Measurements from ENCODE around the gene CPNE5.

CPNE5 gene

DNA sequence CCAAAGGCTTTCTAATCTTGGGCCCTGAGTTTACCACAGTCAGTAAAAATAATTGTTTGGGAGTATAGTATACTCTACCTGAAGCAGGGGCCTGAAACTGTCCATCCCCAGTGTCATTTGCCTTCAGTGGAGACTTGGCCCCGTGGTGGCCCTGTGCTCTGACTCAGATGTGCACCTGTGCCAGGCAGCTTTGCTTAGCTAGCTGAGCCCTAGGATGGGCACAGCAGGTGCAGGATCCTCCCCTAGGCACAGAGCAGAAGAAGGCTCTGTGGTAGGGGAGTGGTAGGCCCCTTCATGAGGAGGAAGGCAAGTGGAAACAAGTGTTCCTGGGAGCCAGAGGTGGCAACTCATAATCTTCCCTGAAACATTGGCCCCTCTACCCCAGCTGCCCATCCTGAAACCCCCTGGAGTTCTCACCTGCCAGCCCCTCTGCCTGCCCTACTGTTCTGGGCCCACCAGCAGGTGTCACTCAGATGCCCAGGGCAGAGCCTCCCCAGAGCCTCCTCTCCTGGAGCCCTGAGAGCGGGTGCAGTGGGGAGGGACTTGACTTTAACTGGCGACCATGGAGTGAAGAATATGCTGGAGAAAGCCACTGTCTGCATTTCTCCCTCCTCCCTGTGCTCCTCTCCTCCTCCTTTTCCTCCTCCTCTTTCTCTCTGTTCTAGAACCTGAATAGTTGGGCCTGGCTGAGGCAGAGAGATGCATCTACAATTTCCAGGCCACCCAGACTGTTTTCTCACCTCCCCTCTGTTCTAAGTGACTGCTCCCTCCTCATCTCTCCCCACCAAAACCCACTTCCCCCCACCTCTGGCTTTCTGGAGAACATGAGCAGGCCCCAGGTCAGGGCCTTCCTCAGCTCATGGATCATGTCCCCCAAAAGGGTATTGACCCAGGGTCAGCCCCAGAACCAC lies 2.9 kb downstream of the CPNE5 start:
- no peak for DNase-seq (ENCODE audit: low read depth in 2 of 3, low spot score in 1 of 3)

DNA sequence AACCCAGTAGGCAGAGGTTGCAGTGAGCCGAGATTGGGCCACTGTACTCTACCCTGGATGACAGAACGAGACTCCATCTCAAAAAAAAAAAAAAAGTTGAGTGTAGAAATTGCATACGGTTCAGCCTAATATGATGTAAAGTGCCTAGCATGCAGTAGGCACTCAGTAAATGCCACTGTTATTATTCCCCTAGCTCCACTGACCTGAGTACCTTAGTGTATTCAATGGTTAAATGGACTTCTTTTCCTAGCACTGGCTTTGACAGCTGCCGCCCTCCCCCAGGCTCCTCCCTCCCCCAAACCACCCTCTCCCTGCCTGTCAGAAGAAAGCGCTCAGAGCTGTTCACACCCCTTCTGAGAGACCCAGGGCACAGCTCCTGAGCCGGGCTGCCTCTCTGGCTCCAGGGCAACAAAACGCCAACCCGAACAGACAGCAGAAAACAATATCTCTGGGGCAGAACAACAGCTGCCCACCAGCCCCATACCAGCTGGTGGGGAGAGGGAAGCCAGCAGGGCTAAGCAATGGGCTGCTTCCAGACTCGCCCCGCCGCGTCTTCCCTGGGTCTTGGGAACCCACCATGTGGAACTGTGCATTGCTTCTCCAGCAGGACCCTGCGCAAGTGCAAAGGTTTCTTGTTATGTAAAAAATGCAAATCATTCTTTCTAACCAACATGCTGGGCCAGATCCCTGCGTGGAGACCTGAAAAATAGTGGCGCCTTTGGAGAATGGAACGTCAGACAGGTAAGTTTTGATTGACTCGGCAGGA lies 4.5 kb downstream of the CPNE5 start:
- DNase-seq (ENCODE audit: low read depth in 2 of 3, low spot score in 1 of 3), result no peak

DNA sequence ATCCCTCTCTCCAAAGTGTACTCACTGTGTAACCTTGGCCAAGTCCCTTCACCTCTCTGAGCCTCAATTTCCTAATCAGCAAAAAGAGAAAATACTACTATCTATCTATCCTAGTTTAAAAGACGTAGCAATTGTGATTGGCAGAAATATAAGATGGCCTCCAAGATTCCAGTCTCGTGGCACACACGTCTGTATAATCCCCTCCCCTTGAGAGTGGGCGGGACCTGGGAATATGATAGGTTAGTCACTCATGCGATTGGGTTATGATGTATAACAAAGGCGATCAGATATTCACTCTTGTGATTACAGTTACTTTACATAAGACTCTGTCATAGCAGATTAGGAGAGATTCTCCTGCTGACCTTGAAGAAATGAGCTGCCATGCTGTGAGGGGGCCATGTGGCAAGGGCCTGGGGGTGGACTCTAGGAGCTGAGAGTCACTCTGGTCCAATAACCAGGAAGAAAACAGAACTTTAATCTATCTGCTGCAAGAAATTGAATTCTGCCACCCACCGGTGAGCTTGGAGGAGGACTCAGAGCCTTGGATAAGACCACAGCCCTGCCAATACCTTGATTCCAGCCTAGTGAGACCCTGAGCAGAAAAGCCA lies 6.0 kb downstream of the CPNE5 start:
- no peak for DNase-seq (ENCODE audit: low read depth in 2 of 3, low spot score in 1 of 3)

DNA sequence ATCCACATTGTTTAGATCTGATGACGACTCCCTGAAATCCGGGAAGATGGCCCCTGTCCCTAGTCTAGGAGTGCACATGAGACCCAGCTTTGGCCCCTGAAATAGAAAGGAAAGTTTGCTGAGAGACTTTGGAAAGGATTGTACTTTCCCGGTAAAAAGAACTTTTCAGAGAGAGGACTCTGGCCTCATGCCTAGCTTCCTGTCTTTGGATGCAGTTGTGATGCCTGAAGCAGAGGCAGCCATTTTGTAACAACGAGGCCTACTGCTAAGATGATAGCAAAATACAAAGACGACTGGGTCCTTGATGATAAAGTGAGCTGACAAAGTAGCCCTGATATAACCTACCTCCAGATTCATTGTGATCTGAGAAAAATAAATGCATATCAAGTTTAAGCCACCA lies 6.9 kb downstream of the CPNE5 start:
- DNase-seq (ENCODE audit: low read depth in 2 of 3, low spot score in 1 of 3), result no peak

DNA sequence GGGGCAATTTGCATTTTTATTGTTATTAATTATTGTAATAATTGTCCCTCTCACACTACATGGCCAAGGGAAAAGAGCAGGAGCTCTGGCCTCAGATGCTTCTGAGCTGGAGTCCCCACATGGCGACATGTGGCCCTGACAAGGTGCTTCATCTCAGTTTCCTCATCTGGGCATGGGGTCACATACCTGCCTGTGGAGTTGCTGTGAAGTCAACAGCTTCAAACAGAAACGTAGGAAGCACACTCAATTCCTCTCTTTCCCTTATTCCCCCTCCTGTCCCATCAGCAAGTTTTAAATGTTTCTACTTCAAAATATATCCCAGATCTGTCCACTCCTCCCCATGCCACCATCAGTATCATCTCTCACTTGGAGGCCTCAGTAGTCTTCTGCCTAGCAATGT lies 8.7 kb downstream of the CPNE5 start:
- DNase-seq (ENCODE audit: low read depth in 2 of 3, low spot score in 1 of 3), result no peak

DNA sequence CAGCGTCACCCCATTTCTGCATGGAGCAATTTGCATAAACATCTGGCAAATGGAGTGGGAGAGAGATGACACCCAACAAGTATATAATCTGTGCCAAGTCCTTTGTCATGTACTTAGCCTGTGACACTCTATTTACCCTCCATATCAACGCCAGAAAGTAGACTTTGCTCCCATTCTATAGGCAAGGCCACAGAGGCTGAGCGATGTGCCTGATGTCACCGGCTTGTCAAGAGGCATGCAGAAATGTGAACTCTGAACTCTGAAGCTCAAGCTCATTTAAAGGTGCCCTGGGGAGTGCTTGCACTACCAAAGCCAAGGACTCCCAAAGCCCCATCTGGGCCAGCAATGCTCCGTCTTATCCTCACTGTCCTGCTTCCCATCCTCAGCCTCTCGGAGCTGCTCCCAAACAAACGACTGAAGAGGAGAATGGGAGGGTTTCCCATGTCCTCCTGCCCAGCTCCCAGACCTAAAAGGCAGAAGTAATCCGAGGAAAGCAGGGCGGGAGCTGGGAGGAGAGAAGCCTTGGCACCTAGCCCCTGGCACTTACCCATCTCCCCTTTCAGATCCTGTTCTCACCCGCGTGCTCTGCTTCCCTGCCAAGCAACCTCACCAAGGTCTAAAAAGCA lies 9.2 kb downstream of the CPNE5 start:
- no peak for DNase-seq (ENCODE audit: low read depth in 2 of 3, low spot score in 1 of 3)

DNA sequence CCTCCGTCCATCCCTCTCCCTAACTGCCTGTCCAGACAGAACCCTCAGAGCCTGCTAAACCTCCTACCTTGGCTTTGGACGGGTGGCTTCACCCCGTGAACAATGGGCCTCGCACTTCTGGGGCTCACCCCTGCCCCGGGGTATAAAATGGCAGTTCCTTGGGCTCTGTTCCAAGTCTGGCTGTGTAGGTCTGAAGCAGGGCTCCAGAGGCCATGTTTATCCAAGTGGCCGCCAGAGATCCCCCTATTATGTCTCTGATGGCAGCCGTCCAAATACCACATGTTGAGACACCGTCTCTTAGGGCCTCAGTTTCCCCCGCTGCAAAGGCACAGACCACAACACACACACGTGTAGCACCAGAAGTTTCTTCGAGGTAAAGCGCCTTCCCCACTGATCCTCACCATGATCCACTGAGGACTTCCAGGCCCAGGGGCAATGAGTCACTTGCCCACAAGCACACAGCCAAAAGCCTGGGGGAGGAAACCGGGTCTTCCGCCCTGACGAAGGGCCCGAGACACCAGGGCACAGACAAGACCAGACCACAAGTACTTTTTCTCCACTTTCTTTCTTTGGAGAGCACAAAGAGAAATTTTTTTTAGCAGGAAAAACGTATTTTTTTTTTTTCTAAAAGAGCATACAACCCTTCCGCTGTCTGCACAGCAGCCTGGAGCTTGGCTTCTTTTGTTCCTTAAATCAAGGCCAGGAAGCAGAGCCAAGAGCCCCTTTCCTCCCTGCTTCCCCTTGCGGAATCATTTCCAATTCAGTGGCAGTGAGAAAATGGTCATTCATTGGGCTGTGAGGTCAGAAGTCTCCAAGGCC lies 11.8 kb downstream of the CPNE5 start:
- no peak for DNase-seq (ENCODE audit: low read depth in 2 of 3, low spot score in 1 of 3)

DNA sequence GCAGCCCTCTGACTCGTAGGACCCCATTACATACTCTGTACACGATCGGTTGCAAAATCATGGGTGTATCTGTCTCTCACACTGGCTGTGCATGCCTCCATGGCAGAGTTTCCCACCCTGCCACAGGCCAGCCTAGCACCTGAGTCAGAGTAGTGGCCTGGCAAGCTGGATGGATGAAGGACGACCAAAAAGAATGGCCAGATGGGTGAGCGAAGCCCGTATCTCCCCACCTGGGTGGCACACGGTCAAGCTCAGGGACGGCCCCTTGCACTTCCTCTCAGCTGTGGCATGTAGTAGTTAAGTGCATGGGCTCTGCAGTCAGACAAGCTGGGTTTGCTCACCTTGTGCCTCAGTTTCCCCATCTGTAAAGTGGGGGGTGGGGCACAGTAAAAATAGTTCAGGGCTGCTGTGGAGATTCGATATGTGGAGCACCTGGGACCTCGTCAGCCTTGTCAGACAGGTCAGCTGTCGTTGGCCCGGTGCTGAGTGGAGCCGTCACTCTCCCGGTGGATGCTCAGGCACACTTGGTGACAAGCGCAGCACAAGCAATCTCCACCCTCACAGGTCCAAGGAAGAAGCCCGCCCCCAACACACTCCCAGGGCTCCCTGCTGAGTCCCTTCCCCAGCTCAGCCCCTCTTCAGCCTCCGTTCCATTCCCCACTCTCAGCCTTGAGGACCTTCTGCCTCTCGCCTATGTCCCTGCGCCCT lies 12.6 kb downstream of the CPNE5 start:
- no peak for DNase-seq (ENCODE audit: low read depth in 2 of 3, low spot score in 1 of 3)

DNA sequence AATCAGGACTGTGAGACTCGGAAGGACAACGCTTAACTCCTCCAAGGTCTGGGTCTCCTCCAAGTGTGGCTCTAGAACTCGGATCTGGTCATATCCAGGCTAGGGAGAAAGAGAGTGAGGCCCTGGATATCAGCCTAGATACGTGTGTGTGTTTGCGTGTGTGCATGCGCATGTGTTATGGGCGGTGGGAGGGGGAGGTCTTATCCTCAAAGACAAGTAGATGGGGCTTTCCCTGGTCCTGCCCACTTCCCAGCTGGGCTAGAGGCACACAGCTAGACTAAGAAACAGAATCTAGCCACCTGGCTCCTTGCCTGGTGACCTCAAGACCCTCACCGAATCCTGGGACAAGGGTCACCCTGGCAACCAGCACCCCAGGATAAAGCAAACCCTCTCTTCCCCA lies 13.2 kb downstream of the CPNE5 start:
- no peak for DNase-seq (ENCODE audit: low read depth in 2 of 3, low spot score in 1 of 3)

DNA sequence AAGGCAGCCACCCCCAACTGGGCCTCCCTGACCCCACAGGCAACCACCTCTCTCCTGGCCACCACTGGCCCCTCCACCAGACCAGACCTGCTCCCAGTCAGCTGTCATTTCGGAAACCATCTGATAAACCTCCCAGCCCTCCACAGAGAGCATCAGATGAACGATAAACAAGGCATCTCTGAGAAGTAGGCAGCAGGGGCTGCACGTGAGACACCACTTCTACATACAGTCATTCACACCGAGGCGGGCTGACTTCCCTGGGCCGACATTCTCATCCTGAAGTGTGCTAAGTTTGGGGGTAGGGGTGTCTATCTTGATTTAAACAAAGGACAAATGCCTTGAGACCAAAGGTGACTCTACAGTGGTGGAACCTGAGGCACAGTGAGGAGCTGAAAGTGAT lies 13.8 kb downstream of the CPNE5 start:
- DNase-seq (ENCODE audit: low read depth in 2 of 3, low spot score in 1 of 3), result no peak

DNA sequence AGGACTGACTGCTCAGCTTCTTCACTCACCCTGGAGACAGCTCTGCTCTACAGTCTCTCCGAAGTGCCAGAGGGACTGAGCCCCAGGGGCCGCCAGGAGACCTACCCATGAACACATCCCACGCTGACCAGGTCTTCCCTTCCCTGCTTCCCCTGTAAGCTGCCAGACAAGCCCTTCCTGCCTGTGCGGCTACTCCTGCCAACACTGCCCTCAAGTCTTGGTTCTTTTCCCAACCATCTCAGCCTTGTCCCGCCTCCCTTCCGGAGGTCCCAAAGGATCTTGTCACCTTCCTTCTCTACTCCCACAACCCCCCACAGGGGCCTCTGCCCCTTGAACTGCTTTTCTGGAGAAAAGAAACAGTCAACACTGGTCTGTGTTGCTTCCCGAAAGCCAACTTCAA lies 15.0 kb downstream of the CPNE5 start:
- no peak for DNase-seq (ENCODE audit: low read depth in 2 of 3, low spot score in 1 of 3)

DNA sequence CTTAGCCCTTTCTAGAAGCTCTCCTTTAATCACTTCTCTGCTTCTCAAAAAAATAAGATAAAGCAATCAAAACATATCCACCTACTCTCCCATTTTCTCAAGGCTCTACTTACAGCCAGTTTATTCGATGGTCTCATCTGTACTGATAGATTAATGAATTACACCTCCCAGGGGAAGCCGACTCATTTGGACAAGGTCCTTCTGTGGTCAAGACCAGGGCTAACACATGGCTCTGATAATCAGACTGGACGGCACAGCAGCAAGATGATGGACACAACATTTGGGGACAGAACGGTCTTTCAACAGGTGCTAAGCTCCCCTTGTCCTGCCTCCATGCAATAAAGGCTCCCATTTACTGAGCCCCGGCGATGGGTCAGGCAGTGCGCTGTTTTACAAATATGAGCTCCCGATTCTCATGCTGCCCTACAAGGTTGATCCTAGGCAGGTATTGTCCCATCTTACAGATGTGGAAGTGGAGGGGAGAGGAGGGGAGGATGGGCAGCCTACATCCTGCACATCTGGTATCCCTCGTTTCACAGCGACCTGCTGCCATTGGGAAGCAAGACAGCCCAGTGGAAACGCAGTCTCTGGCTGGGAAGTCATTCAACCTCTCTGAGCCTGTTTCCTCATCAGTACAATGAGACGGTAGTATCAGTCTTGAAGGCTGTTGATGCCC lies 15.7 kb downstream of the CPNE5 start:
- DNase-seq (ENCODE audit: low read depth in 2 of 3, low spot score in 1 of 3), result no peak

DNA sequence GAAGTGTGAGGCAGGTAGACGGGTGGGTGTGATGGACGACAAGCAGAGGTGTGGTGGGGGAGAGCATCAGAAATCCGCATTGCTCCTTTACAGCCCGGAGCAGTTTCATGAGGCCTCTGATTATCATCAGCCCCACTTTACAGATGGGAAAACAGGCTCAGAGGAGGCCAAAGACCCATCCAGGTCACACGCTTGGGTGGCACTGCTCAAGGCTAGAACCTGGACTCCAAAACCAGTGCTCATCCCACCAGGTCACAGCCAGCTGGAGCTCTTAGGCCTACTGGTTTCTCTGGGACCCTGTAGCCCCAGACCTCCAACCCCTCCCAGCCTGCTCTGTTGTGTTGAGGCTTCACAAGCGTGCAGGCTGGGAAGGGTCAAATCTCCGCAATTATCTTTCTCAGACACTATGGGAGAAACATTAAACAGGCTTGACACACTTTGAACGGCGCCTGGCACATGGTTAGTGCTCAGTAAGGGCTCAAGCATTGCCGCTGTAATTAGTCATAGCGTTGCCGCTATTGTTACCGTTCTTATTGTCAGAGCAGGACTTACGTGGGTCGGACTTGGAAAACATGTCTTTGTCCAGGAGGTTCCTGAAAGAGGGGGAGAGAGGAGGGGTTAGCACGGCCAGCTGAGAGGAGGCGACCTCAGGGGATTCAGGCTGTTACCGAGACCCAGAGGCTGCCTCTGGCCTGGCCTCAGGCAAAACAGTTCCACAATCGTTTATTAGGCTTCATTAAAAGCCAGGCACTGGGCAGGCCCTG lies 16.6 kb downstream of the CPNE5 start:
- no peak for DNase-seq (ENCODE audit: low read depth in 2 of 3, low spot score in 1 of 3)

DNA sequence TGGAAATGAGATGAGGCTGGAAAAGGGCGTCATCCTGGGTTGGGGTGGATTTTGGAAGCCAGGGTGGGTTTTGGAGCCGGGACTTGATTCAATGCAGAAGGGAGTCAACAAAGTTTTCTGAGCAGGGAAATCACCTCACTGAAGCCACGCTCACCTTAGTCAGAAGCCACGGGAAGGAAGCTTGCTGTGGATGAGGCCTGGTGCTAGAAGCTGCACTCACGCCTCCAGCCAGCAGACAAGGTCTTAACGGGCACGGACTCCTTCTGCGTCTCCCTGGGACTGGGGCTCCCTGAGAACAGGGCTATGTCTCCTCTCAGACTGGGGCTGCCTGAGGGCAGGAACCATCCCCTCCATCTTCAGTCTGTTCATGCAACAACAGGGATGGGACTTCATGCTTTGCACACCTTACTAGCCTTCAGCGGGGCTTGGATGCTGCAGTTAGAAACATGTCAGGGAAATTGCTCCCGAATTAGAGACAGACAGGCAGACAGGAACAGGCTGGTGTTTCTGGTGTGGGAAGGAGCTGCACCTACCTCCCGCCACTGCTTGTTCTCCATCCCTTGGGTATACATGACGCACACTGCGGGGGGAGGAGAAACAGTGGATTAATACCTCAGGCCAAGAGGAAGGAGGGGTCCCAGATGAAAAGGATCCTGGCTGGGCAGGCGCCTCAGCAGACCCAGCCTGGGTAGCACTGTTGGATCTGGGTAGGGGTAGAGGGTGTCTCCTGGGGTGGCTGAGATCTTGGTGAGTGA lies 17.5 kb downstream of the CPNE5 start:
- DNase-seq (ENCODE audit: low read depth in 2 of 3, low spot score in 1 of 3), result no peak

DNA sequence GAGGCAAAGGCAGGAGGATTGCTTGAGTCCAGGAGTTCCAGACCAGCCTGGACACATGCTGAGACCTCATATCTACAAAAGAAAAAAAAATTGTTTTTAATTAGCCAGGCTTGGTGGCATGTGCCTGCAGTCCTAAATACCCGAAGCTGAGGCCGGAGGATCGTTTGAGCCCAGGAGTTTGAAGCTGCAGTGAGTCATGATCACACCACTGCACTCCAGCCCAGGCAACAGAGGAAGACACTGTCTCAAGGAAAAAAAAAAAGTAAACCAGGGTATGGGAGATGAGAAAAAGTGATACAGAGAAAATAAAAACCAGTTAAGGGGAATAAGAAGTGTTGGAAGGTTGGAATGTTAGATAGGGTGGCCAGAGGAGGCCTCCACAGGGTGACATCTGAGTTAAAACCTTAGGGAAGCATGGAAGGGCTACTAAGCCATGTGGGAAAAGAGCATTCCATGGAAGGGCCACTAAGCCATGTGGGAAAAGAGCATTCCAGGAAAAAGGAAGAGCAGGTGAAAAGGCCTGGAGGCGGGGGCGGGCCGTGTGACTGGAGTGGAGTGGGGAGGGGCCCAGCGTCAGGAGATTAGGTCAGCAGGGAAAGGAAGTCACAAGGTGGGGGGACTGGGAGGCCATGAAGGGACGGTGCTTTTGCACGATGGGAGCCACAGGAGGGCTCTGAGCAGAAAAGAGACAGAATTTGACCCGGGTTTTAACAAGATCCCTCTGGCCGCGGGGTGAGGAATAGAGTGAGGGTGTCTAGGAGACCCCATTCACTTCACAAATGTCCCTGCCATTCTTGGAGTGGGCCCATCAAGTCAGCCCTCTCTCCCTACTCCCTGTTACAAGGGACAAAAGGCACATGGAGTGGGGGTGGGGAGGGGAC lies 18.3 kb downstream of the CPNE5 start:
- no peak for DNase-seq (ENCODE audit: low read depth in 2 of 3, low spot score in 1 of 3)

DNA sequence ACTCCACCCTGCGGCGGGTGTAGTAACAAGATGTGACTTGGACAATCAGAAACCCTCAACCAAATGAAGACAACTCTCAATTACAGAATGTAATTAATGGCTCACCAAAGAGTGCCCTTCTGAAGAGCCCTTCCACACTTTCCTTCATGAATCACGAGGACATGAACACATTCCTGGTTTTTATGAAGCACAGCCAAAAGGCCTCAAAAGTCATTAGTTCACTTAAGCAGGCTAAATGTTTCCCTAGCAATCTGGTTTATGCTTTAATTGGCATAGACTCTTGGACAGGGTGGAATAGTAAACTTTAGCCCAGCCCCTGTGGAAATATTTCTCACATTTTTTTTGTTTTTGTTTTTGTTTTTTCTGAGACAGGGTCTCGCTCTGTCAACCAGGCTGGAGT lies 20.5 kb downstream of the CPNE5 start:
- no peak for DNase-seq (ENCODE audit: low read depth in 2 of 3, low spot score in 1 of 3)

DNA sequence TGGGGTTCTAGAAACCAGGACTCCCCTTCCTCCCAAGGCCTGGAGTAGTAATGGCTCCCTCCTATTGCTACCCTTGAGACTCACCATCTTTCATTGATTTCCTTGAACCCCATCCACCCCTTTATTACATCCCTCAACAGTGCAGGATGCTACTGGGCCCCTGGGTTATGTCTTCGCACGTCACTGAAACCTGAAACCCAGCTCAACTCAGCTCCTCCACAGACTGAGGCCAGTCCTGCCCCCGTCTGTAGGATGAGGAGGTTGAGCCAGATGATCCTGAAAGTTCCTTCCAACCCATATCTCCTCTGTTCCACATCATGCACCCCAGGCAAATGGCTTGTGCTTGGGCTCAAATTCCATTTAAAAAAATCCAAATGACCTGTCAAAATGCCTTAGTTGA lies 21.4 kb downstream of the CPNE5 start:
- no peak for DNase-seq (ENCODE audit: low read depth in 2 of 3, low spot score in 1 of 3)

All from stimulated activated CD4-positive, alpha-beta T cell treated with anti-CD3 and anti-CD28 coated beads, Interleukin-12 subunit alpha, Interleukin-12 subunit beta, amount 100 ng/mL, for 48 hours (primary cell).